GM21447 (cell line): ENCODE data around the gene TBC1D22A.

Experiments
- ATAC-seq: cut with Tn5 transposase; IDR thresholded peaks from one replicate; pipeline ENCODE4 v1.9.1; 2021; ENCODE audit not compliant: unreplicated experiment

TBC1D22A gene

GRCh38 chr22:46829941-46830715 lies 67.7 kb downstream of the TBC1D22A start:
- no peak for ATAC-seq

- no peak for ATAC-seq
Measured at GRCh38 chr22:46830841-46831240, 68.4 kb downstream of the TBC1D22A start.

GRCh38 chr22:46833228-46833627 lies 70.8 kb downstream of the TBC1D22A start:
- ATAC-seq, result no peak

GRCh38 chr22:46834021-46834737 lies 71.7 kb downstream of the TBC1D22A start:
- no peak for ATAC-seq

- no peak for ATAC-seq
Measured at GRCh38 chr22:46835288-46835687, 72.8 kb downstream of the TBC1D22A start.

GRCh38 chr22:46835693-46836092 lies 73.2 kb downstream of the TBC1D22A start:
- no peak for ATAC-seq

- no peak for ATAC-seq
Measured at GRCh38 chr22:46841522-46841921, 79.1 kb downstream of the TBC1D22A start.

- no peak for ATAC-seq
Measured at GRCh38 chr22:46842606-46843005, 80.2 kb downstream of the TBC1D22A start.

GRCh38 chr22:46843821-46844255 lies 81.4 kb downstream of the TBC1D22A start:
- ATAC-seq, result no peak

GRCh38 chr22:46844606-46845210 lies 82.3 kb downstream of the TBC1D22A start:
- no peak for ATAC-seq

- no peak for ATAC-seq
Measured at GRCh38 chr22:46845296-46846149, 83.1 kb downstream of the TBC1D22A start.

GRCh38 chr22:46846150-46846831 lies 83.8 kb downstream of the TBC1D22A start:
- no peak for ATAC-seq

GRCh38 chr22:46846832-46847355 lies 84.4 kb downstream of the TBC1D22A start:
- ATAC-seq, result no peak

GRCh38 chr22:46848197-46848596 lies 85.7 kb downstream of the TBC1D22A start:
- no peak for ATAC-seq

GRCh38 chr22:46849101-46849500 lies 86.7 kb downstream of the TBC1D22A start:
- ATAC-seq, result no peak

- no peak for ATAC-seq
Measured at GRCh38 chr22:46849951-46850350, 87.5 kb downstream of the TBC1D22A start.

GRCh38 chr22:46851311-46851710 lies 88.9 kb downstream of the TBC1D22A start:
- ATAC-seq, result no peak

- no peak for ATAC-seq
Measured at GRCh38 chr22:46851941-46852340, 89.5 kb downstream of the TBC1D22A start.

GRCh38 chr22:46852771-46853170 lies 90.3 kb downstream of the TBC1D22A start:
- ATAC-seq, result no peak

- ATAC-seq, result no peak
Measured at GRCh38 chr22:46853191-46853590, 90.7 kb downstream of the TBC1D22A start.
